ENCODE results near the gene MIAT.

MIAT gene

DNA sequence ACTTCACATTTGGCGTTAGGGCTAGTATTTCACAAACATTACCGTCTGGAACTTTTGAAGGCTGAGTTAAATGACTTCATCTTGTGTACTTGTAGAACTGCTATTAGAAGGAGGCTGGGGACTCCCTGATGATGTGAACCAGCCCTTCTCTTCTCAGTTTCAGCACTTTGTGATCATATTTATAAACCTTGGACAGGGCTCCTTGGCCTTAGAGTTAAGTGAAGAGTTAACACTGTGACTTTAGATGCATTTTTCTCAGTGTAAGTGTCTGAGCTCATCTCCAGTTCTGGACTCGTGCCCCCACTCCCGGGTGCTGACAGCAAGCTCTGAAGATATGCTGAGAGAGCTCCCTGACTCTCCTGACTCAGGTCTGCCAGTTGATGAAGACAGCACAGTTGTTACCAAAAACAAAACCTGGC is 8.4 kb downstream of the MIAT start:
- Histone ChIP-seq H3K4me1 (ENCODE audit: insufficient read depth, low read length) (peaks cover 19% of the 10 kb centered on the region), H3K9me3 (ENCODE audit: low read length) (no peaks in the 10 kb centered on the region), H3K27me3 (ENCODE audit: insufficient read depth, low read length) (no peaks in the 10 kb centered on the region), H3K36me3 (ENCODE audit: insufficient read depth, low read length) (peaks cover 62% of the 10 kb centered on the region), H3K4me3 (ENCODE audit: low read length) (no peak overlapping the region), H2AFZ (ENCODE audit: low read depth, low read length) (no peak overlapping the region)

DNA sequence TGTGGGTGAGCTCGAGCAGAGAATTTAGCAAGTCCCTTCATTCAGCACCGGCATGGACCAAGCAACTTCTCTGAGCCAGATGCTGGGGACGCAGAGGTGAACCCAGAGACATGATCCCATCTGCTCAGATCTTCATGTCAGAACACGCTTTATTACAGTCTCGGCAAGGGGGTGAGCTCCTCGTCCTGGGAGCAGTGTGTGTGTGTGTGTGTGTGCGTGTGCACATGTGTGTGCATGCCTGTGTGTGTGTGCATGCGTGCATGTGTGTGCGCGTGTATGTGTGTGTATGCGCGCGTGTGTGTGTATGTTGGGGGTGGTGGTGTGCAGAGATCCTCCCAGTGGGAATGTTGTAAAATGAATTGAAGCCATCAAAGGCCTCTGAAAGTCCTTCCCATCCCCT is 9.8 kb downstream of the MIAT start:
- Histone ChIP-seq H2AFZ (ENCODE audit: low read depth, low read length) (no peak overlapping the region), H3K4me1 (ENCODE audit: insufficient read depth, low read length) (peaks cover 21% of the 10 kb centered on the region), H3K4me3 (ENCODE audit: low read length) (no peak overlapping the region), H3K36me3 (ENCODE audit: insufficient read depth, low read length) (peaks cover 60% of the 10 kb centered on the region), H3K27me3 (ENCODE audit: insufficient read depth, low read length) (no peaks in the 10 kb centered on the region), H3K9me3 (ENCODE audit: low read length) (no peaks in the 10 kb centered on the region)

DNA sequence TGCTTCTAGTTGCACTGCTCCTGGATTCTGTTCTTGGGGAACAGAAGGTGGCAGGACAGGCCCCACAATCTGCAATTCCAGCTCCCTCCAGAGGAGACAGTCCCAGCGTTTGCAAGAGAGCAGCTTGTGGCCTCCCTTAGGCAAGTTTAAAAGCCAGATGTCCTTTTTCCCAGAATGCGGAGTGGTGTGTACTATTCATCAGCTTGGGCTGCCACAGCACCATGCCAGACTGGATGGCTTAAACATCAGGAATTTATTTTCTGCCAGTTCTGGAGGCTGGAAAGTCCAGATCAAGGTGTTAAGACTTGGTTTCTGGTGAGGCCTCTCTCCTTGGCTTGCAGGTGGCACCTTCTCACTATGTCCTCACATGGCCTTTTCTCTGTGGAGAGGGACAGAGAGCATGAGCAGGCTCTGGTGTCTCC is 11.7 kb downstream of the MIAT start:
- Histone ChIP-seq H3K4me3 (ENCODE audit: low read length) (no peak overlapping the region), H3K9me3 (ENCODE audit: low read length) (no peaks in the 10 kb centered on the region), H3K36me3 (ENCODE audit: insufficient read depth, low read length) (peaks cover 45% of the 10 kb centered on the region), H3K4me1 (ENCODE audit: insufficient read depth, low read length) (peaks cover 30% of the 10 kb centered on the region), H2AFZ (ENCODE audit: low read depth, low read length) (no peak overlapping the region), H3K27me3 (ENCODE audit: insufficient read depth, low read length) (no peaks in the 10 kb centered on the region)

DNA sequence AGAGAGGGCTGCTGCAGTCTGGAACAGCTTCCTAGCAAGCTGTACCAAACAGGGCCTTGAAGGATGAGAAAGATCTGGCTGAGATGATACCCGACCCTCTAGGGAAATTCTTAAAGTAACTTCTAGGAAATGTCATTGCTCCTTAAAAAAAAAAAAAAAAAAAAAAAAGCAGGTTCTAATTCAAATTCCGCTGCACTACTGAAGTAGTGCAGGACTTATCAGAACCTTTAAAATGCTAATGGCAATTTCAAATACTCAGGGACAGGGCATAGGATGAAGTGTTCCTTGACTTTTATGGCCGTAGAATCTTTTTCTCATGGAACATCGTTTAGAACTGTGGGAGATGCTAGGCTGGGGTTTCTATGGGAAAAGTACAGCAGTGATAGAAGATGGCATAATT is 13.1 kb downstream of the MIAT start:
- Histone ChIP-seq H3K27me3 (ENCODE audit: insufficient read depth, low read length) (no peaks in the 10 kb centered on the region), H3K4me1 (ENCODE audit: insufficient read depth, low read length) (peaks cover 32% of the 10 kb centered on the region), H3K36me3 (ENCODE audit: insufficient read depth, low read length) (peaks cover 42% of the 10 kb centered on the region), H3K4me3 (ENCODE audit: low read length) (no peak overlapping the region), H3K9me3 (ENCODE audit: low read length) (no peaks in the 10 kb centered on the region), H2AFZ (ENCODE audit: low read depth, low read length) (no peak overlapping the region)

DNA sequence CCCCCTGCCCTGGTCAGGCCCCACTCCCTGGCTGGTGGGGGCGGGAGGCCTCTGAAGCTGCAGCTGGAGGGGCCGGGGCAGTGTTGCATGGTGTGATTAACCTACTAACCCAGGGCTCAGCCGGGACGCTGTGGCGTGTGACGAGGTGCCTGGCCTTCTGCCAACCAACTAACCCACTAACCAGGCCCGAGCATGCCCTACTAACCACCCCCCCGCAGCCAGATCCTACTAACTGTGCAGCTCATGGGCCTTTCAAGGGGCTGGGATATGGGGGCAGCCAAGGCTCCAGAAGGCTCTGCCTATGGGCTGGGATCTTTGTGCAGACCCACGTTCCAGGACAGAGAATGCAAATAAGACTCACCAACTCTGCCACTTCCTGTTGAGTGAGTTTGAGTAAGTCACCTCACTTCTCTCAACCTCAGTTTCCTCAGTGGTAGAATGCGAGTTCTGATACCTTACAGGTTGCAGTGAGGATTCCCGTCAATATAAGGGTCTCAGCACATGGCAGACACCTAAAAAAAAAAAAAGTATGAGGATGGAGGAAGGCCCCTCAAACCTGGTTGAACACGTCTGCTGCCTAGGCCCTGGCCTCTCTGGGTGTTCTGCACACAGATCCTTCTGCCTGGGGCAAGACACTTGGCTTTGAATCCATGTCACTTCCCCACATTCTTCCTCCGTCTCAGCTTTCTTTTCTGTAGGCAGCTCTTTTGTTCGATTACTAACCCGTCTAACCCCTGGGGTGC is 14.1 kb downstream of the MIAT start:
- H3K4me1 ChIP-seq (ENCODE audit: insufficient read depth, low read length) = peaks cover 32% of the 10 kb centered on the region
- H3K9me3 ChIP-seq (ENCODE audit: low read length) = no peaks in the 10 kb centered on the region
- H2AFZ ChIP-seq (ENCODE audit: low read depth, low read length) = no peak overlapping the region
- H3K36me3 ChIP-seq (ENCODE audit: insufficient read depth, low read length) = peaks cover 33% of the 10 kb centered on the region
- H3K4me3 ChIP-seq (ENCODE audit: low read length) = peak overlapping the region; percentile 59
- H3K27me3 ChIP-seq (ENCODE audit: insufficient read depth, low read length) = no peaks in the 10 kb centered on the region

DNA sequence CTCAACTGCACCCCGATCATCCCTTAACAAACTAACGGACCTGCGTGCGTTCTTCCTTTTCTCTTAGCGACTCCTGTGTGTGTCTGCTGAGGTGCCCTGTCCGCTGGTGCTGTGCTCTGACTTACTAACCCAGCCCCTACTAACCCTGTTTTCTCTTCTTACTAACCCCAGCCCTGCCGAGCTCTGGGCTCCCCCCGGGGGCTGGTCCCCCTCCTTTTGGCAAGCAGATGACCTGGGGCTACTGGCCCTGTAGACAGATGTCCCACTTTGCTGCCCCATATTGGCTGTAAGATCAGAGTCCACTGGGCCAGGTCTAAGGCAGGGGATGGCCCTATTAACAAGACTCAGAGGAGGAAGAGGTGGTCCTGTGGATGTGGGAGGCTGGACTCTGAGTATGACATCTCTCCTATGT is 14.7 kb downstream of the MIAT start:
- Histone ChIP-seq H3K36me3 (ENCODE audit: insufficient read depth, low read length) (peaks cover 27% of the 10 kb centered on the region), H2AFZ (ENCODE audit: low read depth, low read length) (peak overlapping the region; percentile 6), H3K27me3 (ENCODE audit: insufficient read depth, low read length) (no peaks in the 10 kb centered on the region), H3K9me3 (ENCODE audit: low read length) (no peaks in the 10 kb centered on the region), H3K4me1 (ENCODE audit: insufficient read depth, low read length) (peaks cover 32% of the 10 kb centered on the region), H3K4me3 (ENCODE audit: low read length) (peak overlapping the region; percentile 59)

DNA sequence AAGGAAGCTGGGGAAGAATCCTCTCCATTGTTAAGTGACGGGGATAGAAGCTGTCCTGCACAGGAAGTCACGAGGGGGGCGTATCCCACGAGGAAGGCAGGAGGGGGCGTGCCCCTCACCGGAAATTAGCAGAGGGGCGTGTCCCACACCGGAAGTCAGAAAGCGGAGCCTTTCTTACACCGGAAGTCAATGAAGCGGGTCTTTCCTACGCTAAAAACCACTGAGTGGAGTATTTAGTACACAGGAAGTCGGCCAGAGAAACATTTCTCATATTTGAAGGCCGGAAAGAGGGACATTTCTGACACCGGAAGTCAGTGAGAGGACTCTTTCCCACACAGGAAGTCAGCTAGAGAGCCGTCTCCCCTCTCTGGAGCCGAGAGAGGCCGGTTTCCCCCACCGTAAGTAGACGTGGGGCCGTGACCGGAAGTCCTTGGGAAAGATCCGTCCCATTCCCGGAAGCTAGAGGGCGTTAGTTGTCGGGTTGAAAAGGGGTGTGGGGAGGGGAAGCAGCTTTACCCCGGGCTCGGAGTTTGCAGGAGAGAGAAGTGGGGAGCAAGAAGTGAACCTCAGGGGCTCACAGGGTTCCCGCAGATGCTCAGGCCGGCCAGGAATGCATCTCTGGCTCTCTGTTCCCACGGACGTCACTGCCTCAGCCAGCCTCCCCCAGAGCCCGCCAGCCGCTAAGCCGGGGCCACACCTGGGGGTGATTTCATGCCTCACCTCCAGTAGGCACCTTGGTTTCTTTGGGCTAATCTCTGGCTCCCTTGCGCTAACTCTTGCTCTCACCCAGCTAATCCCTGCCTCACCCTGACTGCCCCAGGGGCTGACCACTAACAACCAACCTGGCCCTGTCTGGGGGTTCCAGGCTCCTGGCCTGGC is 15.4 kb downstream of the MIAT start:
- no peaks in the 10 kb centered on the region for H3K27me3 ChIP-seq (ENCODE audit: insufficient read depth, low read length)
- peaks cover 19% of the 10 kb centered on the region for H3K36me3 ChIP-seq (ENCODE audit: insufficient read depth, low read length)
- H3K9me3 ChIP-seq (ENCODE audit: low read length) = no peaks in the 10 kb centered on the region
- H3K4me1 ChIP-seq (ENCODE audit: insufficient read depth, low read length) = peaks cover 32% of the 10 kb centered on the region
- peak overlapping the region; percentile 59 for H3K4me3 ChIP-seq (ENCODE audit: low read length)
- peak overlapping the region; percentile 6 for H2AFZ ChIP-seq (ENCODE audit: low read depth, low read length)

DNA sequence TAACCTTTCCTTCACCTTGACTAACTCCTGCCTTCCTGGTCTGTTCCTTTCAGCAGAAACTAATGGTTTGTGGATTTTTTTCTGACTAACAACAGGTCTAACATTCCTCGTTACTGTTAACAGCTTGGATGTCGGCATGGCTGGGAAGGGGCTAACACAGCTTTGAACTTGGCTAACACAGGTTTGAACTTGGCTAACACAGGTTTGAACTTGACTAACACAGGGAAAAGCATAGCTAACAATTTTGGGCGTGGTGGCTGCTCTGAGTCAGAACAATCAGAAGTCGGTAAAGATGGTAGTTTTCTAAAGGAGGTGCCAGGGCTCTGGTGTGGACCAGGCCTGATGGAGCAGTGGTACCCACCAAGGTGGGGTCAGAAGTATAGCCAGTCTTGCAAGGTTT is 16.1 kb downstream of the MIAT start:
- H3K27me3 ChIP-seq (ENCODE audit: insufficient read depth, low read length) = no peaks in the 10 kb centered on the region
- no peak overlapping the region for H2AFZ ChIP-seq (ENCODE audit: low read depth, low read length)
- H3K36me3 ChIP-seq (ENCODE audit: insufficient read depth, low read length) = peaks cover 13% of the 10 kb centered on the region
- peaks cover 32% of the 10 kb centered on the region for H3K4me1 ChIP-seq (ENCODE audit: insufficient read depth, low read length)
- H3K9me3 ChIP-seq (ENCODE audit: low read length) = no peaks in the 10 kb centered on the region
- peak overlapping the region; percentile 59 for H3K4me3 ChIP-seq (ENCODE audit: low read length)

DNA sequence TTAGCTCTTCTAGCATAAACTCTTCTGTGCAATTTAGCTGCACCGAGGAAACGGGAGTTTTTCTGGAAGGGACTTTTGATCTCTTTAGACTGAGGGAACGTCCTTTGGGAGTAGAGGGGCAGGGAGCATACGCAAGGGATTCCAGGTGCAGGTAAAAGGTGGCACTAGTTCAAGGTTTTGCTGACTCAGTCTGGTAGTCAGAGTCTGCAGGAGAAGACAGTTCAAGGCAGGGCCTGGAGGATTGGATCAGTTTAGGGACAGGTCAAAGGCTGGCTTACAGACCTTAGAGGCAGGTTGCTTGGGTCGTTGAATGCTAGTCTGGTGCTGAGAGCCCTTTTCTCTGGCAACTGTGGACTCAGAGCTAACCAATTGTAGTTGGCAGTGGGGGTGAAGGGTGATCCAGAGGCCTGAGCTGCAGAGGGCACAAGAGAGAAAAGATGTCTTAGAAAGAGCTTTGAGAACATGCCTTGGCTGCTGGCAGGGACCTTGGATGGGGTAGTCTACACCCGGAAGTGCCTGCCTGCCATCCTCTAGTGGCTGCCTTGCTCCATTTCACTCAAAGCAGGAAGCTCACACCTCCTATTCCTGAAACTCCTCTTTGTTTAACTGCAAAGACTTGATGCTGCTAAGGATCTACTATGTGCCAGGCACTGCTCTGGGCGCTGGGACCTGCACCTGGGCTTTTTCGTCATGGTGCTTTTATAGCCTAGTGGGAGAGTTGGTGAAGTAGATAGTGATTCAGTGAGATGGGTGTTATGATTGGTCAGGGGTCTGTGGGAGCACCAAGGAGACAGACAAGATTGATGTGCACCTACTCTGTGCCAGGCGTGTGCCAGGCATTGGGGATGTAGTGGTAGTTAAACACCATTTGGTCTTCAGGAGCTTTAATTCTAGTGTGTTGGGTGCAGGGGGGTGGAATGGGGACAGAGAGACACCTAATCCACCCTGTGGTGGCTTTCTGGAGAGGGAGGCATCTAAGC is 17.1 kb downstream of the MIAT start:
- Histone ChIP-seq H3K27me3 (ENCODE audit: insufficient read depth, low read length) (no peaks in the 10 kb centered on the region), H3K36me3 (ENCODE audit: insufficient read depth, low read length) (peaks cover 3% of the 10 kb centered on the region), H3K9me3 (ENCODE audit: low read length) (no peaks in the 10 kb centered on the region), H3K4me1 (ENCODE audit: insufficient read depth, low read length) (peaks cover 34% of the 10 kb centered on the region), H2AFZ (ENCODE audit: low read depth, low read length) (no peak overlapping the region), H3K4me3 (ENCODE audit: low read length) (no peak overlapping the region)

DNA sequence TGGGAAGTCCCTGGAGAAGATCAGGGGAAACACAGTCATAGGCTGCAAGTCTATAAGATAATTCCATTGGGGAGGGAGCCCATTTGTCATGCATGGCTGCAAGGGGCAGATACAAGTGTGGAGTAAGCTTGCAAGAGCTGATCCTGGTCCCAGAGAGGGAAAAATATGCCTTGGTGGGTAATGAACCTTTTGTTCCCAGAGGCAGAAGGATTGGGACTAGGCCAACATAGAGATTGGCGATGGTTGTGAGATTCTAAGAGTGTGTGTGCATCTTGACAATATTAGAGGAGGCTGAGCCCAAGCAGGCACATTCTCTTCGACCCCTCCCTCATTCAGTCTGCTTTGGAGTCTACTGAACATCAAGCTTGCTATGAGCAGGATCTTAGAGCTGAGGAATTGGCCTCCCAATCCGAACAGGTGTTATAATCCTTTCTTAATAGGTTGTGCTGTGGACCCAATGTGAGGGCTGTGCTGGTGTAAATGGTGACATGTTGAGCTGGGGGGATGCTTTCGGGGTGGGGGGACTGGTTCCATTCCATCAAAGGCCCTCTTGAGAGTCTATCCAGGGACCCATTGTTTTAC is 18.4 kb downstream of the MIAT start:
- Histone ChIP-seq H3K27me3 (ENCODE audit: insufficient read depth, low read length) (no peaks in the 10 kb centered on the region), H3K9me3 (ENCODE audit: low read length) (no peaks in the 10 kb centered on the region), H2AFZ (ENCODE audit: low read depth, low read length) (no peak overlapping the region), H3K4me1 (ENCODE audit: insufficient read depth, low read length) (peaks cover 32% of the 10 kb centered on the region), H3K36me3 (ENCODE audit: insufficient read depth, low read length) (no peaks in the 10 kb centered on the region), H3K4me3 (ENCODE audit: low read length) (no peak overlapping the region)

DNA sequence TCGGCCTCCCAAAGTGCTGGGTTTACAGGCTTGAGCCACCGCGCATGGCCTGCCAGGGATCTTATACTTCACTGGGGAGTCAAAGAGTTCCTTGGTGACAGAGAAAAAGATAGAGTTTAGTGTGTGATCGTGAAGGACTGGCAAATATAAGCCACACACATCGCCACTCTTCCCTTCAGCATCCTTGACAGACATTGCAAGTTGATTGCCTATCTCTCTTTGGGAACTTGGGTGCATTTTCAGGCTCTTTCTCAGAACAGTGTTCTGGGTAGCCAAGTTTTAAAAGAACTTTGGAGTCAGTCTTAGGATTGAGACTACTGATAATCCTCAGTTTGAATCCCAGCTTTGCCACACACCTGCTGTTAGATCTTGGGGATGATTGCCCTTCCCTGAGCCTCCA is 19.8 kb downstream of the MIAT start:
- H3K27me3 ChIP-seq (ENCODE audit: insufficient read depth, low read length) = no peaks in the 10 kb centered on the region
- H2AFZ ChIP-seq (ENCODE audit: low read depth, low read length) = no peak overlapping the region
- H3K4me3 ChIP-seq (ENCODE audit: low read length) = no peak overlapping the region
- peaks cover 28% of the 10 kb centered on the region for H3K4me1 ChIP-seq (ENCODE audit: insufficient read depth, low read length)
- H3K36me3 ChIP-seq (ENCODE audit: insufficient read depth, low read length) = no peaks in the 10 kb centered on the region
- H3K9me3 ChIP-seq (ENCODE audit: low read length) = peaks cover 2% of the 10 kb centered on the region

DNA sequence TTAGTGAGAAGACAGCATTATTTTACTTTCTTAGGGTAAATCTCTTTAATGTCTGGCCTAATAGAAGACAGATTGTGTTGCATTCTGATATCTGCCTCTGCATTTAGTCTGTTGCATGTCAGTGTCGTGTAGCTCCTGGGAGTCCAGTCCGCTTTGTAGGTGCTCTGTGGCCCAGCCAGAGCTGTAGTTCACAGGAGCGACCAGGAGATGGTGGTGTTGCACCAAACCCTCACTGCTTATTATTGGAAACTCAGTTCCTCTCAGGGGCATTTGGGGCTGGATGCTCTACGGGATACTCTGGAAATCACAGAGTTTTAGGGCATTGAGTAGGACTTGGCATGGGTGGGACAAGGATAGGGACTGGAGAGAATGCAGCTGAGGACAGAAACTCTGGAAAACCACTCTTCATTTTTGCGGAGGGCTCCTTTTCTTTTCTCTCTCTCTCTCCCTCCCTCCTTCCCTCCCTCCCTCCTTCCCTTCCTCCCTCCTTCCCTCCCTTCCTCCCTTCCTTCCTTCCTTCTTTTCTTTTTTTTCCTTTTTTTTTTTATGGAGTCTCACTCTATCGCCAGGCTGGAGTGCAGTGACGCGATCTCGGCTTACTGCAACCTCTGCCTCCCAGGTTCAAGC is 21.7 kb downstream of the MIAT start:
- peaks cover 15% of the 10 kb centered on the region for H3K4me1 ChIP-seq (ENCODE audit: insufficient read depth, low read length)
- no peaks in the 10 kb centered on the region for H3K27me3 ChIP-seq (ENCODE audit: insufficient read depth, low read length)
- peaks cover 2% of the 10 kb centered on the region for H3K9me3 ChIP-seq (ENCODE audit: low read length)
- no peak overlapping the region for H3K4me3 ChIP-seq (ENCODE audit: low read length)
- no peak overlapping the region for H2AFZ ChIP-seq (ENCODE audit: low read depth, low read length)
- H3K36me3 ChIP-seq (ENCODE audit: insufficient read depth, low read length) = no peaks in the 10 kb centered on the region

All from neuron (in vitro differentiated cells).